Measurements from ENCODE around the gene ADAM17. TPM values are rescaled to one million over a fixed set of nuclear protein-coding genes. Genes with fewer than 3 reads are reported as not detected.

Gene ADAM17
- total and polyA plus RNA-seq, 10 of the 15 experiments (the other 5 are each of a cell fraction or from before 2014, with no cell fraction given), result 2.3 to 18.5 (median 13.4) TPM

GRCh38 chr2:9532421-9532820 lies 23.2 kb downstream of the ADAM17 start:
- H3K4me3 ChIP-seq, result no peak overlapping the region
- BruUV-seq (replicated peaks), result no TSS peak
- H3K9me3 ChIP-seq (replicated peaks; ENCODE audit: control insufficient read depth, insufficient read depth, low read length), result no peaks in the 10 kb centered on the region
- no peaks in the 10 kb centered on the region; the same call in 1 of the 2 replicates for H3K4me1 ChIP-seq (ENCODE audit: control insufficient read depth, insufficient read depth, low read length)
- peaks cover 2% of the 10 kb centered on the region for H3K79me2 ChIP-seq (ENCODE audit: control insufficient read depth, insufficient read depth, low read length)
- no peaks in the 10 kb centered on the region for H4K20me1 ChIP-seq (ENCODE audit: control insufficient read depth, insufficient read depth)
- no peak overlapping the region for H3K9ac ChIP-seq (ENCODE audit: control insufficient read depth, insufficient read depth, low read length)
- in situ Hi-C loops (cut with MboI), result no loop called here
- POLR2A ChIA-PET, result interaction anchor here (0.6 to 1.3 kb wide), 3 partner anchors 27 to 82 kb away, joined by 3 read pairs; no protein-coding TSS in a partner anchor
- intact Hi-C loops (cut with micrococcal nuclease; ENCODE audit: unreplicated experiment), result no loop called here
- no peak overlapping the region for H3K4me2 ChIP-seq (ENCODE audit: control insufficient read depth, insufficient read depth)
- CTCF ChIA-PET, result no interaction called here
- ATAC-seq (no peak), DNase-seq (ENCODE audit: low read depth, low spot score) (no peak), FAIRE-seq (no peak)
- RAD21 ChIA-PET (ENCODE audit: unreplicated experiment), result no interaction called here
- WGBS (ENCODE audit: insufficient coverage, insufficient replicate concordance, low lambda C conversion rate, missing lambda C conversion rate), result 100% methylated on average over 4 of the region's 4 CpGs
- SMC1A ChIA-PET (ENCODE audit: uncharacterized antibody, unreplicated experiment), result interaction anchor here (1.1 kb wide), 1 partner anchor 26 kb away, joined by 3 read pairs; no protein-coding TSS in a partner anchor
- H3K27me3 ChIP-seq (replicated peaks in 1 of 2; ENCODE audit: control insufficient read depth in 2 of 2, insufficient read depth in 2 of 2, low read length in 1 of 2), result no peaks in the 10 kb centered on the region
- TF ChIP-seq ZBTB33 (IDR thresholded peaks at IDR 0.05) (no peak), SIX5 (IDR thresholded peaks at IDR 0.05; ENCODE audit: low read depth, low read length, severe bottlenecking) (no peak), EZH2 (IDR thresholded peaks at IDR 0.05; ENCODE audit: borderline replicate concordance, control insufficient read depth, low read depth, low read length) (no peak)
- H3K27ac ChIP-seq (ENCODE audit: control insufficient read depth, insufficient read depth), result no peak overlapping the region
- H2AFZ ChIP-seq (ENCODE audit: control insufficient read depth, low read depth, low read length), result no peak overlapping the region
- H3K36me3 ChIP-seq (ENCODE audit: control insufficient read depth in 2 of 2, insufficient read depth in 2 of 2, low read length in 1 of 2), result peaks cover 0 to 3% of the 10 kb centered on the region in 2 experiments; a peak in 3 of 4 replicates

- no peak for ATAC-seq
- Histone ChIP-seq H3K79me2 (ENCODE audit: control insufficient read depth, insufficient read depth, low read length) (no peaks in the 10 kb centered on the region), H3K27me3 (replicated peaks in 1 of 2; ENCODE audit: control insufficient read depth in 2 of 2, insufficient read depth in 2 of 2, low read length in 1 of 2) (no peaks in the 10 kb centered on the region), H3K4me1 (ENCODE audit: control insufficient read depth, insufficient read depth, low read length) (no peaks in the 10 kb centered on the region), H3K9me3 (replicated peaks; ENCODE audit: control insufficient read depth, insufficient read depth, low read length) (no peaks in the 10 kb centered on the region), H3K4me3 (no peak overlapping the region), H2AFZ (ENCODE audit: control insufficient read depth, low read depth, low read length) (no peak overlapping the region), H3K4me2 (ENCODE audit: control insufficient read depth, insufficient read depth) (no peak overlapping the region), H4K20me1 (ENCODE audit: control insufficient read depth, insufficient read depth) (no peaks in the 10 kb centered on the region), H3K27ac (ENCODE audit: control insufficient read depth, insufficient read depth) (no peak overlapping the region), H3K9ac (ENCODE audit: control insufficient read depth, insufficient read depth, low read length) (no peak overlapping the region), H3K36me3 (ENCODE audit: control insufficient read depth in 2 of 2, insufficient read depth in 2 of 2, low read length in 1 of 2) (peaks cover 3 to 6% of the 10 kb centered on the region in 2 experiments)
- ChIA-PET SMC1A (ENCODE audit: uncharacterized antibody, unreplicated experiment) (no interaction called here), CTCF (no interaction called here), POLR2A (no interaction called here), RAD21 (ENCODE audit: unreplicated experiment) (no interaction called here)
- TF ChIP-seq PBX3 (IDR thresholded peaks at IDR 0.05; ENCODE audit: insufficient replicate concordance, low read depth, low read length) (no peak), BRCA1 (IDR thresholded peaks at IDR 0.05; ENCODE audit: low read depth, low read length) (no peak), SUPT20H (IDR thresholded peaks at IDR 0.05; ENCODE audit: borderline replicate concordance, control insufficient read depth, low read depth, low read length) (no peak), DPF2 (IDR thresholded peaks at IDR 0.05) (no peak), ATF2 (IDR thresholded peaks at IDR 0.05; ENCODE audit: low read length) (no peak)
- in situ Hi-C loops (cut with MboI) (no loop called here), intact Hi-C loops (cut with micrococcal nuclease; ENCODE audit: unreplicated experiment) (no loop called here)
- no TSS peak for BruUV-seq (replicated peaks)
- no peak for DNase-seq (ENCODE audit: low read depth, low spot score)
- 99% methylated on average over 4 of the region's 4 CpGs for WGBS (ENCODE audit: insufficient coverage, insufficient replicate concordance, low lambda C conversion rate, missing lambda C conversion rate)
- no peak for FAIRE-seq
Measured at GRCh38 chr2:9527995-9528787, 27.4 kb downstream of the ADAM17 start.

All from GM12878 (cell line).